Esophagus muscularis mucosa (tissue), 4 donors: ENCODE data around the gene CD248. TPM values are rescaled to one million over a fixed set of nuclear protein-coding genes. Genes with fewer than 3 reads are reported as not detected.

Experiments used
- DNase-seq: peaks from one replicate; pipeline ENCODE4 v3.0.0-alpha.2; 2017; ENCODE audit errors: extremely low spot score
- H3K27ac ChIP-seq, 4 donors: fragments of 200-600 bp; sonication (generic); replicated peaks in 1 of 4; 1 replicate in 3 of 4; 2 replicates in 1 of 4; pipeline ENCODE4 v1.5.1; 2016 to 2019; ENCODE audit warnings: mild to moderate bottlenecking in 1 of 4
- H3K27me3 ChIP-seq, 4 donors: fragments of 200-600 bp; sonication (generic); one replicate each; pipeline versions ENCODE4 v1.5.1 to v1.6.0; 2016 to 2019
- H3K36me3 ChIP-seq, 4 donors: fragments of 200-600 bp; sonication (generic); one replicate each; pipeline ENCODE4 v1.5.1; 2016 to 2019
- H3K4me1 ChIP-seq, 4 donors: fragments of 200-600 bp; sonication (generic); one replicate each; pipeline ENCODE4 v1.5.1; 2016 to 2019
- H3K4me3 ChIP-seq, 4 donors: fragments of 200-600 bp; sonication (generic); 1 replicate in 2 of 4; 2 replicates in 2 of 4; pipeline ENCODE4 v1.5.1; 2016 to 2019; ENCODE audit warnings: mild to moderate bottlenecking in 4 of 4, moderate library complexity in 1 of 4
- H3K9me3 ChIP-seq, 4 donors: fragments of 200-600 bp; sonication (generic); 1 replicate in 3 of 4; 2 replicates in 1 of 4; pipeline ENCODE4 v1.5.1; 2016 to 2019
- CTCF ChIP-seq, 3 experiments: fragments of 200-600 bp in 2 of 3; fragments of 450-650 bp in 1 of 3; sonication (generic) in 2 of 3; IDR thresholded peaks; one replicate each; pipeline ENCODE4 v1.5.1; 2017 to 2019; ENCODE audit warnings: antibody characterized with exemption in 3 of 3, mild to moderate bottlenecking in 2 of 3, moderate library complexity in 1 of 3
- EP300 ChIP-seq: sonication (generic); formaldehyde crosslinking; IDR thresholded peaks from one replicate; pipeline ENCODE4 v1.6.1; 2017; ENCODE audit warnings: antibody characterized with exemption
- POLR2A ChIP-seq: fragments of 450-650 bp; IDR thresholded peaks from one replicate; pipeline ENCODE4 v1.6.1; 2017; ENCODE audit warnings: antibody characterized with exemption, moderate library complexity, mild to moderate bottlenecking, low read depth
- POLR2AphosphoS5 ChIP-seq, 2 donors: sonication (generic); formaldehyde crosslinking; IDR thresholded peaks; one replicate each; pipeline ENCODE4 v1.6.1; 2017; ENCODE audit warnings: antibody characterized with exemption in 2 of 2
- WGBS: methylation state at CpG from one replicate; pipeline ENCODE4 v1.1.5; 2018; 5-methylcytosine and 5-hydroxymethylcytosine counted together
- intact Hi-C: fragments of 100-400 bp; cut with DNase I; formaldehyde crosslinking; loops from one replicate; pipeline ENCODE4 v1.15.1; 2023
- total RNA-seq, 4 donors: library from RNA; depleted of rRNA; stranded (reverse); fragments of >200 nt; gene quantifications; one replicate each; pipeline versions ENCODE4 v1.1.0 to v1.2.1, GENCODE V29; 2016

The CD248 gene
- total RNA-seq, 4 donors from 2014 or later, result 23.0 to 83.8 (median 33.0) TPM

GRCh38 chr11:66294626-66295620 is 21.9 kb downstream of the CD248 start:
- H3K9me3 ChIP-seq, result no peaks in the 10 kb centered on the region
- H3K4me3 ChIP-seq, result no peak overlapping the region
- 75% methylated on average over 70 of the region's 123 CpGs for WGBS
- DNase-seq, result no peak
- peaks cover 8 to 19% (median 16%) of the 10 kb centered on the region in 4 donors for H3K4me1 ChIP-seq
- intact Hi-C loops, result no loop called here
- H3K36me3 ChIP-seq, result no peaks in the 10 kb centered on the region
- peaks cover 2 to 71% (median 20%) of the 10 kb centered on the region in 4 donors for H3K27me3 ChIP-seq
- H3K27ac ChIP-seq, result no peak overlapping the region
- TF ChIP-seq EP300, result no peak
- no peak for TF ChIP-seq POLR2AphosphoS5 (IDR thresholded peaks at IDR 0.05)

- H3K27ac ChIP-seq, result no peak overlapping the region
- WGBS, result 74% methylated on average over 15 of the region's 30 CpGs
- H3K36me3 ChIP-seq, result no peaks in the 10 kb centered on the region
- peaks cover 2 to 71% (median 20%) of the 10 kb centered on the region in 4 donors for H3K27me3 ChIP-seq
- H3K4me1 ChIP-seq, result peaks cover 12 to 25% (median 23%) of the 10 kb centered on the region in 4 donors
- intact Hi-C loops, result no loop called here
- no peaks in the 10 kb centered on the region for H3K9me3 ChIP-seq
- no peak overlapping the region for H3K4me3 ChIP-seq
- DNase-seq, result no peak
- TF ChIP-seq CTCF (IDR thresholded peaks at IDR 0.05) (no peak), POLR2AphosphoS5 (IDR thresholded peaks at IDR 0.05) (no peak), EP300 (no peak), POLR2A (no peak)
Measured at GRCh38 chr11:66293777-66294625, 22.8 kb downstream of the CD248 start.

- WGBS, result 79% methylated on average over 4 of the region's 4 CpGs
- TF ChIP-seq POLR2AphosphoS5 (IDR thresholded peaks at IDR 0.05) (no peak), EP300 (no peak), POLR2A (no peak), CTCF (IDR thresholded peaks at IDR 0.05) (no peak)
- Histone ChIP-seq H3K36me3 (no peaks in the 10 kb centered on the region), H3K4me3 (no peak overlapping the region), H3K27ac (no peak overlapping the region), H3K4me1 (peaks cover 13 to 28% (median 24%) of the 10 kb centered on the region in 4 donors), H3K27me3 (peaks cover 2 to 70% (median 20%) of the 10 kb centered on the region in 4 donors), H3K9me3 (no peaks in the 10 kb centered on the region)
- intact Hi-C loops, result no loop called here
- DNase-seq, result no peak
Measured at GRCh38 chr11:66293352-66293751, 23.5 kb downstream of the CD248 start.

- no peak for TF ChIP-seq EP300
- TF ChIP-seq CTCF (IDR thresholded peaks at IDR 0.05), result no peak
- TF ChIP-seq POLR2AphosphoS5 (IDR thresholded peaks at IDR 0.05), result no peak
- no peak for TF ChIP-seq POLR2A
- no peak overlapping the region for H3K27ac ChIP-seq
- DNase-seq, result no peak
- WGBS, result 65% methylated on average over 13 of the region's 17 CpGs
- peaks cover 20 to 34% (median 30%) of the 10 kb centered on the region in 4 donors for H3K4me1 ChIP-seq
- no peaks in the 10 kb centered on the region for H3K9me3 ChIP-seq
- peak overlapping the region in 2 of 4 donors; percentile 53 to 63 for H3K4me3 ChIP-seq
- H3K36me3 ChIP-seq, result no peaks in the 10 kb centered on the region
- H3K27me3 ChIP-seq, result peaks cover 2 to 64% (median 20%) of the 10 kb centered on the region in 4 donors
- intact Hi-C loops, result no loop called here
Measured at GRCh38 chr11:66292543-66293332, 24.1 kb downstream of the CD248 start.
